GM19239 (cell line): ENCODE results near the gene NUB1.

Experiments
- DNase-seq: peaks from one replicate; pipeline ENCODE4 v3.0.0; 2011; ENCODE audit warnings: low spot score; ENCODE audit not compliant: insufficient read length
- FAIRE-seq: peaks from 2 replicates; lab custom pipeline; 2011; peaks lifted over from hg19 to GRCh38; lab: Jason Lieb, UNC

NUB1 gene

DNA sequence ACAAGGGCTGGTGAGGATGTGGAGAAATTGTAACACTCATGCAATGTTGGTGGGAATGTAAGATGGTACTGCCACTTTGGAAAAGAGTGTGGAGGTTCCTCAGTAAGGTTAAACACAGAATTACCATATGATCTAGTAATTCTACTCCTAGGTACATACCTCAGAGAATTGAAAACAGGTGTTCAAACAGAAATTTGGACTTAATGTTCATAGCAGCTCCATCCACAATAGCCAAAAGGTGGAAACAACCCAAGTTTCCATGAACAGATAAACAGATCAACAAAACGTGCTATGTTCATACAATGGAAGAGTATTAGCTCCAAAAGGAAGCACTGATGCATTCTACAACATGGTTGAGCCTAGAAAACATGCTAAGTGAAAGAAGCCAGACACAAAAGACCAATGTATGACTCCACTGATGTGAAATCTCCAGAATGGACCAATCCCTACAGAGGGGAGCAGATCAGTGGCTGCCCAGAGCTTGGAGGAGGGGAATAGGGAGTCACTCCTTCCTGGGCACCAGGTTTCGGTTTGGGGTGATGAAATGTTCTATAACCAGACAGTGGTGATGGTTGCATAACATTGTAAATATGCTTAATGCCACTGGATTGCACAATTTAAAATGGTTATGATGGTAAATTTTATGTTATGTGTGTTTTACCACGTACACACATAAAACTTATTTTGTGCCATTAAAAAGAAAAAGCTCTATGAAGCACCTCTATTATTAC, 73.9 kb downstream of the NUB1 start:
- DNase-seq: no peak
- no peak for FAIRE-seq

DNA sequence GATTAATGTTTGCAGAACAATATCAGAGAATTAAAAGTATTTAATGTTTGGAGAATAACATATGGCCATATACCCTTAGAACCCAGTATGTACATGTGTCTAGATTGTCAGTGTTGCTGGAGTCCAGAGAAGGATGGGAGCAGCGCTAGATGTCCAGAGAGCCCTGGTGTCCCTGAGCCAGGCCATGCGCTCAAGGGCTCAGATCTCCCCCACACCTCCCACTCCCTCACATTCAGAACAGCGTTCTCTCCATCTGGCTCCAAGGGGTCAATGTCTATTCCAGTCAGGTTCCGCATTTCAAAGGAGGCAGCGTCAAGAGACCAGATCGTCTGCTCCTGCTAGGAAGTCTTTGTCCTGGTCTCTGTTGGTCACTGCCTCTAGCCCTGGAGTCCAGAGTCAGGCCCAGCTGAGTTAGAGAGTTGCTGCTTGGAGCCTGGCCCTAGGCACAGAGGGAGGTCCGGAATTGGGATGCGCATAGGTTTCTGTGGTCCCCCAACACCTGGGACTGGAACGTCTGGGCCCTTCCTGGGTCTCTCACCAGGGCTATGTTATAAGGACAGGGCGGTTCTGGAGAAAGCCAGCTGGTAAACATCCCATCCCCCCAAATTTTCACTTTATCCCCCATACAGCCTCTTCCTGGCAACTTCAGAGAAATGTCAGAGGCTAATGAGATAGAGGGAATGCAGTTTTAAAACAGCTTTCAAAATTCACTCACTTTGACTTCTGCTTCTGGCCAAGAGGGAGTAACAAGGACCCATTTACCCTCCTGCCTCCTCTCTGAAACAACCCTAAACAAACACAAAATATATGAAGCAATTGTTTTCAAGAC, 74.7 kb downstream of the NUB1 start:
- FAIRE-seq (no peak), DNase-seq (no peak)

DNA sequence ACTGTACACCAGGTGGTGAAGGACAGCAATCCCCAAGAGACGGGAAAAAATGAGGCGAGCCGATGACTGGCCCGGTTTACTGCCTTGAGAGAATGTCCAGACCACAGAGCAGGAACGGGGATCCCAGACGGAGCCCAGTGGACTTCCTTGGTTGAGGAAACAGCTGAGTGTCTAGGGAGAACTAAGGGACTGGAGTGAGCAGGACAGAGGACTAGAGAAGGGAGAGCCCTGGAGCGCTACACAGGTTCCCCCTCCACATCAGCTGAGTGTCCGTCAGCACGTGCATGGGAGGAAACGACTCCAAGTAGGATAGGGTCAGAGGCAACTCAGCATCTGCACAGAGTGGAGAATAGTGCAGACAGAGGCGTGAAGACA, 75.3 kb downstream of the NUB1 start:
- FAIRE-seq (no peak), DNase-seq (no peak)

DNA sequence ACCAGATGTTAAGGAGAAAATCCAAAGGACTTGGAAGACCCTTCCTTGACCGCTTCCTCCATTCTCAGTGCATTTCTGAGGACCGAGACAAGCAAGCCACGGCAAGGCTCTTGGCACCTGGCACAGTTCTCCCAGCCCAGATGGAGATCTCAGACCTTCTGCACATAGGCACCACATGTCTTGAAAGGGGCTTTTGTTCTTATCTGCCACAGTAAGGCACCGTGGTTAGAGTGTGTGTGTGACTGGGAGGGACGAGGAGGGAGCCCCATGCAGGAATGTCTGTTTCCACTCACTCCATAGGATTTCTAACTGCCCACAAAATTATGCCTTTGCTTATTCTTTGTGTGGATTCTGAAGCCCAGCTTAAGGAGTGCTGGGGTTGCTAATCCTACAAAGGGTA, 78.5 kb downstream of the NUB1 start:
- DNase-seq: no peak
- FAIRE-seq: no peak

DNA sequence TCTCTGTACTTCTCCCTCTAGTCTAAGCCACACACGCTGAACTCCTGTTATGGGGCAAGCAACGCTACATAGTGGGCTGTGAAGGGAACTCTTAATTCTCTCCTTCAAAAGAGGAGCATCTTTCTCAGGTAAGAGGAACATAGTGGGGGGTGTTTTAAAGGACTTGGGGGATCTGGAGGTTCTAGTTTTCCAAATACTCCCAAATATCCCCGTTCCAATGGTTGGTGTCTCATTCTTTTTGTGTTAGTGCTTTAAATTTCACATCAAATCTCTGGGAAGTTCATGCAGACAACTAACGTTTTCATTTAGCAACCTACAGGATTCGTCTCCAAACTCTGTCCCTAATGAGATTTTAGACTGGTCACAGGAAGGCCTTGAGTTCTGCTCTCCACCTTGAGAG, 80.6 kb downstream of the NUB1 start:
- FAIRE-seq: no peak
- DNase-seq: no peak

DNA sequence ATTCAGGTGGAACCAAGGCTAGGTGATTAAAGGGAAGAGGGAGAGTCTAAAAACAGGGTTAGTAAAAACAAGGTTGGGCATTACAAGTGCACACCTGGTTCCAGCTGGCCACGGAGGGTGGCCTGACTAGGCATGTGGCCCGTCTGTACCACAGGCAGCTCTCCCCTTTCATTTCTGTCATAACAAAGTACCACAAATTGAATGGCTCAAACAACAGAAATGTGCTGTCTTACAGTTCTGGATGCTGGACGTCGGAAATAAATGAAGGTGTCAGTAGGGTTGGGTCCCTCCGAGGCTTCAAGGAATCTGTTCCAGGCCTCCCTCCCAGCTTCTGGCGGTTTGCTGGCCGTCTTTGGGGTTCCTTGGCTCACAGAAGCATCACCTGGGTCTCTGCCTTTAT, 81.6 kb downstream of the NUB1 start:
- no peak for FAIRE-seq
- DNase-seq: no peak

DNA sequence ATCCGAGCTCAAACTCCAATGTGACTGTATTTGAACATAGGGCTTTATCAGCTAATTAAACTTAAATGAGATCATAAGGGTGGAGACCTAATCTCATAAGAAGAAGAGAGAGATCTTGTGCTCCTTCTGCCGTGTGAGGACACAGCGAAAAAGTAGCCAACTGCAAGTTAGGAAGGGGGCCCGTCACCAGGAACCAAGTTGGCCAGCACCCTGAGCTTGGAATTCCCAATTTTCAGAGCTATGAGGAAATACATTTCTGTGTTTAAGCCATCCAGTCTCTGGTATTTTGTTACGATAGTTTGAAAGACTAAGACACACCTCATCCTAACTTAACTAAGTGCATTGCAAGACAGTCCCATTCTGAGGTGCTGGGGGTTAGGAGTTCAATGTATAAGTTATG, 82.3 kb downstream of the NUB1 start:
- no peak for DNase-seq
- FAIRE-seq: no peak

DNA sequence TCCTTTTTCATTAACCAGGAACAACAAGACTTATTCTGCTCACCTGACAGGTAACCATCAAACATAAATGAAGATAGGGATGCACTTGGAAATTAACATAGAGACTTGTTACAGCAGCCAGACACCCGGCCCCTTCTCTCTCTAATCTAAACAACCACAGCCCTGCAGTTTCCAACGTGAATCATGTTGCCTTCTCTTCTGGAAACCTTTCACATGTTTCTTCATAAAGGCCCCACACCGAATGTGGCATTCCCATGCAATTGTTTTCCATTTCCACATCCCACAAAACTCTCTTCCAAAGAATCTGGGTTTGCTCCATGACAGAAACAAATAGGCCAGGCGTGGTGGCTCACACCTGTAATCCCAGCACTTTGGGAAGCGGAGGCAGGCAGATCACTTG, 83.2 kb downstream of the NUB1 start:
- FAIRE-seq (no peak), DNase-seq (no peak)

DNA sequence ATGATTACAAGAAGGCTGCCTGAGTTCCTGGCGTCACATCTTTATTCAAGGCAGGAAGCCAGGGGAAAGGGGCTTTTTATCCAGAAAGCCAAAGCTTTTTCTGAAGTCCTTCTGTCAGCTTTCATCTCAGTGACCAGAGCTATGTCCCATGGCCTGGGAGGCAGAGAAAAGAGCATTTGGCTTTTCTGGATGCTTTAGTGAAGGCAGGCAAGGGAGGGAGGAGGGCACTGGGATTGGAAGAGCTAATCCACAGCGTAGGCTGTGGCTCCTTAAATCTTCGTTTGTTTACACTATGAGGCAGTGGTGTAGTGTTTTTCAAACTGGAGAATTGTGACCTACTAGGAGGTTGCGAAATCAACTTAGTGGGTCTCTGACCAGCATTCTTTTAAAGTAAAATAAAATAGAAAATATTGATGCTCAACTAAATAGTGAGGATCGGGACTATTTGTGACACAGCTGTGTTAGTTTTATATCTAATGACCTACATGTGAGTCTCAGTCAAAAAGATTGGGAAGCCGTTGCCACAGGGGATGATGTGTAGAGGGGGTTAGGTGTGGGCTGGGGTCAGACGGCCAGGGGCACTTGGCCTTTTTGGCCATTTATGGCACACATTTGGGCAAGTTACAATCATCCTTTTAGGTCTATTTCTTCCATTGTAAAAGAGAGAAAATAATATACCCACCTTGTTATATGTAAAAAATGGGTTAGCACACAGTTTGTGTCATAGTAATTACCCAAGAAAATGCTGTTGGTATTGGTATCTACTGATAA, 84.2 kb downstream of the NUB1 start:
- no peak for FAIRE-seq

DNA sequence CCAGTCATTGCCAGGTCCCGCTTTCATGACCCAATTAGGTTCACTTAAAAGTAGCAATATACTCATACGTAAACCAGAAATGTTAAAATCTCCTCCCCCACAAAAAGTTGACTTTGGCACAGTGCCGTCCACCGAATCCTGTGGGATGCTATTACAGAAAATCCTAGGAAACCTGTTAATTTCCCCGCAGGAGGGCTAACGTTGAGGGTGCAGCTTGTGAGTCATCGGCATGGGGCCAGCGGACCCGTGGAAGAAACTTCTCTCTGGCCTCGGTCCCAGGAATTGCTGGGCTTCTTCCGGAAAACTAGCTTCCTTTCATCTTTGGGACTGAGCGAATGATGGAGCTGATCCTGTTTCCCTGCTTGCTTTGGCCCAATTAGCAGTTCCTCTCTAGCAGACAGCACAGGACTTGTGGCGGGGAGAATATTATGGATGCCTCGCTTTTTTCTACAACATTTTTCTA, 84.9 kb downstream of the NUB1 start:
- DNase-seq (no peak), FAIRE-seq (no peak)

More for the DNA sequence above, 84.2 kb downstream of the NUB1 start:
- no peak for DNase-seq

DNA sequence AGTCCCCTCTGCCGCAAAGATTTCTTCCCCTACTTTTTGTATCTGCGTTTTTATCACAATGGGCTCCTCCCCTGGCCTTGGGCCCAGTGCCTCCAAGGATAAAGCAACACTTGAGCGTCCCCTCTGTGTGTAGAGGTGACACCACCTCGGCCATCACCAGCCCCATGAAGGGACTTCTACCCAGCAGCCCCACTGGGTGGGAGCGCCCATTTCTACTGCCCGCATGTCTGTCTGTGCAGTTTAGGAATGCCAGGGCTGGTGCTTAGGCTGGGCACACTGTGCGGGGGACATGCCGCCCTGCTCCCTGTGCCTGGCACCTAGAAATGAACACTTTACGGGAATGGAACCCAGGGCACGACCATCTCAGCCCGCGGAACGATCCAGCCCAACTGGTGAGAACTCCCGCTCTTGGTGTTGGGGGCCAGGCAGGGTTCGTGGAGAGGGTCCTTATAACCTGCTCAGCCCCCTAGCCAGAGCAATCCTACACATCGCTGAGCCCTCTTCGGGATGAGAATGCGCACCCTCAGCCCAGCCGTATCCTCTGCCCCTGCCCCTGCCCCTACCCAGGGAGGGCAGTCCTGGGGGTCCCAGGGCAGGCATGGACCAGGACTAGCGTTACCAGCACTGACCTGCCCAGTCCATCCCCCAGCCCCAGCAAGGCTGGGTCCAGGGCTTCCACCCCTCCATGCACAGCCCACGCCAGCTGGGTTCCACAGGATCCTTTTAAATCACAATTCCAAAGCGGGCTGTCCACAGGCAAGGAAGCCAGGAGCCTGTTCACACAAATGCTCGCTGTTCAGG, 85.5 kb downstream of the NUB1 start:
- FAIRE-seq (no peak), DNase-seq (no peak)

DNA sequence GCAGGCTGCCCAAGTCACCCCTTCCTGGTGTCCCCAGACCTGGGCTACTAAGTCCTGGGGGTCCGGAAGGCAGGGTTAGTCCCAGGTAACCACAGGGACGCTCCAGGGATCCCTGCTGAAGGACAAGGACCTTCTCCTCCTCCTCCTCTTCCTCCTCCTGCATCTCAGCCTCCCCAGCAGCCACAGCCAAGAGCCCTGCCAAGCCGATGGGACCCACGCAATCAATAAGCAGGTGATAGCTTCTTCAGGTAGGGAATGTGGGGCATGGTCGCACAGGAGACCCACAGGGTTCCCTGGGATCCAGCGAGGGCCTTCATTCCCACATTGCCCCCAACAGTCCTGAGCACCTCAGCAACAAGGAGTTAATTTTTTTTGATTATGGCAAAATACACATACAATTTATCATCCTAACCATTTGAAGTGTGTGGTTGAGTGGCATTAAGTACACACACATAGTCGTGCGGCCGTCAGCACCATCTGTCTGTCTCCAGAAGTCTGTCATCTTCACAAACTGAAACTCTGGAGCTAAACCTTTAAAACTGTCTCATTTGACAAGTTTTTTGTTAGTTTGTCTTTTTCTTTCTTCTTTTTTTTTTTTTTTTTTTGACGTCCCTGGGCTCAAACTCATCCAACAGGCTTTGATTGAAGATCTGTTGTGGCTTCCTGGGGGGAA, 86.2 kb downstream of the NUB1 start:
- no peak for FAIRE-seq
- no peak for DNase-seq
